Measurements from ENCODE around the gene SLC39A8. TPM values are rescaled to one million over a fixed set of nuclear protein-coding genes. Genes with fewer than 3 reads are reported as not detected.
"Not testable (repeated sequence)": the region's sequence is repeated elsewhere in the genome, so short reads cannot be mapped to it uniquely, and the experiment has no call there.

The SLC39A8 gene
- total RNA-seq, 2 donors from 2014 or later = 64.4 to 76.4 TPM

DNA sequence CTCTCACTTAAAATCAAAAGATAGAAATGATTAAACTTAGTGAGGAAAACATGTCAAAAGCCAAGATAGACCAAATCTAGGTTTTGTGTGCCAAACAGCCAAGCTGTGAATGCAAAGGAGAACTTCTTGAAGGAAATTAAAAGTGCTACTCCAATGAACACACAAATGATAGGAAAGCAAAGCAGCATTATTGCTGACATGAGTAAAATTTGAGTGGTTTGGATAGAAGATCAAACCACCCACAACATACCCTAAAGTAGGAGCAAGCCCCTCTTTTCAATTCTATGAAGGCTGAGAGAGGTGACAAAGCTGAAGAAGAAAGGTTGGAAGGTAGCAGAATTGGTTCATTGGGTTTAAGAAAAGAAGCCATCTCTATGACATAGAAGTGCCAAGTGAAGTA, 56.8 kb downstream of the SLC39A8 start:
- H3K27ac ChIP-seq (ENCODE audit: low read depth, low read length) = no peak overlapping the region
- no peaks in the 10 kb centered on the region for H3K27me3 ChIP-seq (ENCODE audit: control insufficient read depth, insufficient read depth, low read length, poor library complexity, severe bottlenecking)
- no peaks in the 10 kb centered on the region for H3K4me1 ChIP-seq (ENCODE audit: control insufficient read depth, insufficient read depth, low read length)
- Mint-ChIP-seq H3K4me3 (no peak overlapping the region), H3K4me1 (no peaks in the 10 kb centered on the region), H3K9me3 (no peaks in the 10 kb centered on the region), H3K36me3 (ENCODE audit: low read depth) (peaks cover 33% of the 10 kb centered on the region), H3K27ac (no peak overlapping the region), H3K27me3 (ENCODE audit: insufficient read depth) (no peaks in the 10 kb centered on the region)
- no peaks in the 10 kb centered on the region for H3K9me3 ChIP-seq (ENCODE audit: control insufficient read depth, low read length)
- TF ChIP-seq, protein P1, sequence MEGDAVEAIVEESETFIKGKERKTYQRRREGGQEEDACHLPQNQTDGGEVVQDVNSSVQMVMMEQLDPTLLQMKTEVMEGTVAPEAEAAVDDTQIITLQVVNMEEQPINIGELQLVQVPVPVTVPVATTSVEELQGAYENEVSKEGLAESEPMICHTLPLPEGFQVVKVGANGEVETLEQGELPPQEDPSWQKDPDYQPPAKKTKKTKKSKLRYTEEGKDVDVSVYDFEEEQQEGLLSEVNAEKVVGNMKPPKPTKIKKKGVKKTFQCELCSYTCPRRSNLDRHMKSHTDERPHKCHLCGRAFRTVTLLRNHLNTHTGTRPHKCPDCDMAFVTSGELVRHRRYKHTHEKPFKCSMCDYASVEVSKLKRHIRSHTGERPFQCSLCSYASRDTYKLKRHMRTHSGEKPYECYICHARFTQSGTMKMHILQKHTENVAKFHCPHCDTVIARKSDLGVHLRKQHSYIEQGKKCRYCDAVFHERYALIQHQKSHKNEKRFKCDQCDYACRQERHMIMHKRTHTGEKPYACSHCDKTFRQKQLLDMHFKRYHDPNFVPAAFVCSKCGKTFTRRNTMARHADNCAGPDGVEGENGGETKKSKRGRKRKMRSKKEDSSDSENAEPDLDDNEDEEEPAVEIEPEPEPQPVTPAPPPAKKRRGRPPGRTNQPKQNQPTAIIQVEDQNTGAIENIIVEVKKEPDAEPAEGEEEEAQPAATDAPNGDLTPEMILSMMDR (conservative IDR thresholded peaks at IDR 0.05) = no peak
- no peak overlapping the region for H3K9ac ChIP-seq (ENCODE audit: extremely low read depth, low read length, poor library complexity, severe bottlenecking)
- DNase-seq = no peak
- peaks cover 15% of the 10 kb centered on the region for H3K36me3 ChIP-seq (ENCODE audit: control insufficient read depth, insufficient read depth, low read length)
- no peak overlapping the region for H3K4me3 ChIP-seq (ENCODE audit: low read length)

DNA sequence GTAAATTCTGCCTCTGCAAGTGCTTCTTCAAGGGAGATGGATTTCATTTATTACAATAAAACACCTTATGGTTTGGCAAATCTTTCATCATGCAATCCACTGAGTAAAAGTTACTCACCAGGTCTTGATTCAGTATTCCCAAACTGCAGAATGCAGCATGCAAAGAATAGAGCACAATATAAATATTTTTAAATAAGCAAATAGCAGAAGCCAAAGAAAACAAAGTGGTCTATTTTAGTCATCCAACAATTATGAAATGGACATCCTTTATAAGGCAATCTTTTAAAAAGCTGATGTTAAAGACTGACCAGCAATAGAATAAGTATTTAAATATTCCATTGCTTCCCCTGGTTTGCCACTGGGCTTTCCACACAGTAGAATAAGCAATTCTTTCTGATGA, 59.5 kb downstream of the SLC39A8 start:
- no peaks in the 10 kb centered on the region for H3K9me3 ChIP-seq (ENCODE audit: control insufficient read depth, low read length)
- H3K36me3 ChIP-seq (ENCODE audit: control insufficient read depth, insufficient read depth, low read length) = peaks cover 21% of the 10 kb centered on the region
- DNase-seq = no peak
- H3K27me3 ChIP-seq (ENCODE audit: control insufficient read depth, insufficient read depth, low read length, poor library complexity, severe bottlenecking) = no peaks in the 10 kb centered on the region
- no peak overlapping the region for H3K9ac ChIP-seq (ENCODE audit: extremely low read depth, low read length, poor library complexity, severe bottlenecking)
- Mint-ChIP-seq H3K4me1 (no peaks in the 10 kb centered on the region), H3K27me3 (ENCODE audit: insufficient read depth) (no peaks in the 10 kb centered on the region), H3K27ac (no peak overlapping the region), H3K36me3 (ENCODE audit: low read depth) (peaks cover 29% of the 10 kb centered on the region), H3K4me3 (no peak overlapping the region), H3K9me3 (no peaks in the 10 kb centered on the region)
- TF ChIP-seq, protein P1 (conservative IDR thresholded peaks at IDR 0.05) = no peak
- H3K27ac ChIP-seq (ENCODE audit: low read depth, low read length) = no peak overlapping the region
- no peaks in the 10 kb centered on the region for H3K4me1 ChIP-seq (ENCODE audit: control insufficient read depth, insufficient read depth, low read length)
- H3K4me3 ChIP-seq (ENCODE audit: low read length) = no peak overlapping the region

DNA sequence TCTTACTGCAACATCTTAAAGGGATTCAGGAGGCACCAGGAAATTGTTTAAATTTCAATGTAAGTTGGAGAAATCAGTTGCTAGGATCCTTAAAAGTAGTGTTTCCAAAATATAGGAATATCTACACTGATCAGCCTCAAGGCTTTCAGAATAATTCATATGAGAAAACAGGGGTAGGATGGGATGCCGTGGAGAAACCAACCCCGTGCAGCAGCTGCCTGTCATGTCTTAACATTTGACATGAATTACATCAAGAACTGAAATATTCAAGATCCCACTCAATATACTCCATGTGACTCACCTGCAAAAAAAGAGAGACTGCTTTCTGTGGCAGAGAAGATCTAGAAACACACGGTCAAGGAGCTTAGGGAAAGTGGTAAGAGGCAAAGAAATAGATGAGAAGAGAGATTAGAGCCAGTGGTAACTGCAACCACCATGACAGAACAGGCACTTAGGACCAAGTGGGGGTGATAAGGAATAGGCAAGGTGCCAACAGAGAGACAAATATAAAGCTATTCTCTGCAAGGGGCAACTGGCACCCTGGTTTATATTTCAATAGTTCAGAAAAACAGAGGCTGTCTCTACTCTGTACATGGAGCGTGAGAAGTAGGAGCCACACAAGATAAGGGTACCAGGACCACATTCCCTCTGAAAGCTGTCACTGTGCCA, 64.0 kb downstream of the SLC39A8 start:
- no peak overlapping the region for H3K9ac ChIP-seq (ENCODE audit: extremely low read depth, low read length, poor library complexity, severe bottlenecking)
- H3K4me1 ChIP-seq (ENCODE audit: control insufficient read depth, insufficient read depth, low read length) = no peaks in the 10 kb centered on the region
- Mint-ChIP-seq H3K27ac (no peak overlapping the region), H3K27me3 (ENCODE audit: insufficient read depth) (no peaks in the 10 kb centered on the region), H3K4me3 (no peak overlapping the region), H3K36me3 (ENCODE audit: low read depth) (peaks cover 32% of the 10 kb centered on the region), H3K9me3 (peaks cover 8% of the 10 kb centered on the region), H3K4me1 (no peaks in the 10 kb centered on the region)
- H3K9me3 ChIP-seq (ENCODE audit: control insufficient read depth, low read length) = peaks cover 4% of the 10 kb centered on the region
- H3K27ac ChIP-seq (ENCODE audit: low read depth, low read length) = no peak overlapping the region
- H3K27me3 ChIP-seq (ENCODE audit: control insufficient read depth, insufficient read depth, low read length, poor library complexity, severe bottlenecking) = no peaks in the 10 kb centered on the region
- 96 to 100% methylated on average over 4 of the region's 4 CpGs for WGBS, 2 experiments (ENCODE audit: insufficient coverage in 1 of 2, insufficient read length in 1 of 2)
- no peak for DNase-seq
- H3K36me3 ChIP-seq (ENCODE audit: control insufficient read depth, insufficient read depth, low read length) = peaks cover 6% of the 10 kb centered on the region
- no peak overlapping the region for H3K4me3 ChIP-seq (ENCODE audit: low read length)
- TF ChIP-seq, protein P1 (conservative IDR thresholded peaks at IDR 0.05) = no peak

DNA sequence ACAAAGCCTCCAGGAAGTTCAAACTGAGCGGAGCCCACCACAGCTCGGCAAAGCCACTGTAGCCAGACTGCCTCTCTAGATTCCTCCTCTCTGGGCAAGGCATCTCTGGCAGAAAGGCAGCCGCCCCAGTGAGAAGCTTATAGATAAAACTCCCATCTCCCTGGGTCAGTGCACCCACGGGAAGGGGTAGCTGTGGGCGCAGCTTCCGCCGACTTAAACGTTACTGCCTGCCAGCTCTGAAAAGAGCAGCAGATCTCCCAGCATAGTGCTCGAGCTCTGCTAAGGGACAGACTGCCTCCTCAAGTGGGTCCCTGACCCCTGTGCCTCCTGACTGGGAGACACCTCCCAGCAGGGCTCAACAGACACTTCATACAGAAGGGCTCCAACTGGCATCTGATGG, 72.0 kb downstream of the SLC39A8 start:
- not testable (repeated sequence) for H3K27me3 Mint-ChIP-seq (ENCODE audit: insufficient read depth); H3K36me3 ChIP-seq (ENCODE audit: control insufficient read depth, insufficient read depth, low read length); H3K9ac ChIP-seq (ENCODE audit: extremely low read depth, low read length, poor library complexity, severe bottlenecking); H3K27me3 ChIP-seq (ENCODE audit: control insufficient read depth, insufficient read depth, low read length, poor library complexity, severe bottlenecking); H3K4me1 Mint-ChIP-seq; H3K4me3 ChIP-seq (ENCODE audit: low read length); H3K4me3 Mint-ChIP-seq; H3K9me3 ChIP-seq (ENCODE audit: control insufficient read depth, low read length); H3K4me1 ChIP-seq (ENCODE audit: control insufficient read depth, insufficient read depth, low read length); H3K27ac Mint-ChIP-seq; H3K9me3 Mint-ChIP-seq; DNase-seq; H3K27ac ChIP-seq (ENCODE audit: low read depth, low read length)
- WGBS, 2 experiments (ENCODE audit: insufficient coverage in 1 of 2, insufficient read length in 1 of 2) = 93 to 96% methylated on average over 4 to 9 of the region's 9 CpGs
- peaks cover 28% of the 10 kb centered on the region for H3K36me3 Mint-ChIP-seq (ENCODE audit: low read depth)
